Caco-2 (cell line): ENCODE results near the gene SLC25A41. TPM values are rescaled to one million over a fixed set of nuclear protein-coding genes. Genes with fewer than 3 reads are reported as not detected.

Experiments
- BruUV-seq: library from RNA; stranded (reverse); fragments of 400-500 nt; replicated peaks from 2 replicates; lab custom pipeline; 2021; lab: Mats Ljungman, UMichigan
- CTCF ChIA-PET: fragments of 300-600 bp; sonication (Branson Sonifier 250); formaldehyde crosslinking; loops from one replicate; lab custom pipeline; 2022; ENCODE audit warnings: antibody characterized with exemption; lab: Charles Lee
- POLR2A ChIA-PET: fragments of 300-600 bp; sonication (Branson Sonifier 250); formaldehyde crosslinking; loops from one replicate; lab custom pipeline; 2022; ENCODE audit warnings: antibody characterized with exemption; lab: Charles Lee
- DNase-seq, 2 experiments: peaks; one replicate each; pipeline versions ENCODE4 v3.0.0 to v3.0.0-alpha.2; 2020 to 2022
- H3K27me3 ChIP-seq: replicated peaks from 2 replicates; pipeline ENCODE4 v1.6.0; 2011; ENCODE audit warnings: low read length; ENCODE audit not compliant: control insufficient read depth, insufficient read depth
- H3K36me3 ChIP-seq: 2 replicates; pipeline ENCODE4 v1.5.1; 2011; ENCODE audit warnings: low read length; ENCODE audit not compliant: control insufficient read depth, insufficient read depth
- H3K4me1 ChIP-seq: fragments of 250-450 bp; sonication (Bioruptor Pico); 2 replicates; pipeline ENCODE4 v1.5.1; 2020; ENCODE audit warnings: mild to moderate bottlenecking
- H3K4me3 ChIP-seq: 2 replicates; pipeline ENCODE4 v1.5.1; 2011; ENCODE audit warnings: low read depth, mild to moderate bottlenecking, control low read depth, low read length
- H3K9me3 ChIP-seq: fragments of 250-450 bp; sonication (Bioruptor Pico); 2 replicates; pipeline ENCODE4 v1.5.1; 2020; ENCODE audit warnings: mild to moderate bottlenecking, moderate library complexity
- H3K27ac Mint-ChIP-seq: one replicate; pipeline ENCODE4 v1.8.0; 2022; ENCODE audit warnings: mixed read lengths; ENCODE audit not compliant: unreplicated experiment
- H3K27me3 Mint-ChIP-seq: one replicate; pipeline ENCODE4 v1.8.0; 2022; ENCODE audit warnings: mixed read lengths; ENCODE audit not compliant: insufficient read depth, unreplicated experiment
- H3K36me3 Mint-ChIP-seq: one replicate; pipeline ENCODE4 v1.8.0; 2022; ENCODE audit warnings: mild to moderate bottlenecking, mixed read lengths; ENCODE audit not compliant: insufficient read depth, unreplicated experiment
- H3K4me1 Mint-ChIP-seq: one replicate; pipeline ENCODE4 v1.8.0; 2022; ENCODE audit warnings: low read depth, mixed read lengths; ENCODE audit not compliant: unreplicated experiment
- H3K4me3 Mint-ChIP-seq: one replicate; pipeline ENCODE4 v1.8.0; 2022; ENCODE audit warnings: mild to moderate bottlenecking, moderate library complexity, mixed read lengths; ENCODE audit not compliant: unreplicated experiment
- H3K9me3 Mint-ChIP-seq: one replicate; pipeline ENCODE4 v1.8.0; 2022; ENCODE audit warnings: mixed read lengths; ENCODE audit not compliant: unreplicated experiment
- CTCF ChIP-seq, 2 experiments: fragments of 200-600 bp in 1 of 2; IDR thresholded peaks; 1 replicate in 1 of 2; 2 replicates in 1 of 2; pipeline versions ENCODE4 v1.5.1 to v1.8.0; 2011 to 2022; ENCODE audit warnings: antibody characterized with exemption in 1 of 2, control low read depth in 1 of 2, inconsistent platforms in 1 of 2, low read depth in 1 of 2, low read length in 1 of 2, mild to moderate bottlenecking in 1 of 2, moderate library complexity in 1 of 2; ENCODE audit not compliant: insufficient read depth in 1 of 2, severe bottlenecking in 1 of 2, unreplicated experiment in 1 of 2
- intact Hi-C: fragments of 100-400 bp; cut with micrococcal nuclease; formaldehyde crosslinking; loops from one replicate; pipeline ENCODE4 v1.10.0; 2022; ENCODE audit not compliant: unreplicated experiment
- total RNA-seq: library from RNA; stranded (reverse); gene quantifications from 2 replicates; pipeline ENCODE4 v1.2.3, GENCODE V29; 2022

SLC25A41 gene
- total RNA-seq, 1 experiment from 2014 or later, result not detected

DNA sequence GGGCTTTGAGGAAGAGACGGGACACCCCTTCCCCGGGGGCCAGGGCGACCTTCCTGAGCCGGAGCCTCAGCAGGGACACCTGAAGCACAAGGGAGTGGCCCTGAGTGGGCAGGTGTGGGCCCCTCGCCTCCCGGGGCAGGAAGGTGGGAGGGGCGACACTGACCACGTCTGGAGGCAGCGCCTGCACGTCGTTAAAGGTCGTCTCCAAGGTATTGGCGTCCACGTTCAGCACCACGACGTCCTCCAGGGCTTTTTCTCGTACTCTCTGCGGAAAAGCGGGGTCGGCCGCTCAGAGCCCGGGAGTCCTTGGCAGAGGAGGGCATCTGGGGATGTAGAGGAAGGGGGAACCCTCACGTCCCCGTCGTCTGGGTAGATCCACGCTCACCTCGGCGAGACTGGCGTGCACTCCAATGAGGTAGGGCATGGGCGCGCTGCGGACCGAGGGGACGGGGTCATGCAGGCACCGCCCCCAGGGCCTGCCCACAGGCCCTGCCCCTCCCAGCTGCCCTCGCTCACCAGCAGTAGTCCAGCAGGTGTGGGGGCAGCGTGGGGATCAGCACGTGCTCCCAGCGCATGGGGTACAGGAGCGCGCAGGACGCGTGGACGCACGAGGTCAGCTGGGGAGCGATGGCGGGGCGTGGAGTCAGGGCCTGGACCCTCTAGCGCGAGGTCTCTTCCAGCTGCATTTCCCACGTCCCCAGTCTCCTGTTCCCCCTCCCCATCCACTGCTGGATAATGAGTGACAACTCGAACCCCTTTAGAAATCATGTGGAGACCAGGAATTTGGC lies 42.0 kb upstream of the SLC25A41 start:
- POLR2A ChIA-PET, result interaction anchor here (0.9 to 1.7 kb wide), 7 partner anchors 8 to 275 kb away, joined by 3 to 12 read pairs (median 6); partner anchors contain the start of genes ALKBH7, CRB3, KHSRP and TNFSF9
- peak overlapping the region; percentile 84 for H3K4me3 Mint-ChIP-seq

GRCh38 chr19:6473647-6474046 lies 40.1 kb upstream of the SLC25A41 start:
- Mint-ChIP-seq H3K27ac (peak overlapping the region; percentile 72), H3K4me3 (peak overlapping the region; percentile 84), H3K36me3 (peaks cover 36% of the 10 kb centered on the region), H3K27me3 (no peaks in the 10 kb centered on the region), H3K9me3 (no peaks in the 10 kb centered on the region), H3K4me1 (peaks cover 9% of the 10 kb centered on the region)
- no peaks in the 10 kb centered on the region; the same call in 1 of the 2 replicates for H3K36me3 ChIP-seq
- BruUV-seq, result no TSS peak
- intact Hi-C loops, result no loop called here
- H3K9me3 ChIP-seq, result no peaks in the 10 kb centered on the region
- peaks cover 19% of the 10 kb centered on the region for H3K4me1 ChIP-seq
- peak; percentile 52 to 80 for DNase-seq
- no peak overlapping the region for H3K4me3 ChIP-seq
- TF ChIP-seq CTCF (IDR thresholded peaks at IDR 0.05; ENCODE audit: insufficient read depth in 1 of 2, low read depth in 1 of 2, low read length in 1 of 2, severe bottlenecking in 1 of 2, unreplicated experiment in 1 of 2), result no peak
- CTCF ChIA-PET, result no interaction called here
- POLR2A ChIA-PET, result no interaction called here
- no peaks in the 10 kb centered on the region for H3K27me3 ChIP-seq

More for the DNA sequence above, 42.0 kb upstream of the SLC25A41 start:
- no peaks in the 10 kb centered on the region for H3K9me3 Mint-ChIP-seq
- H3K4me1 Mint-ChIP-seq, result peaks cover 9% of the 10 kb centered on the region
- Histone ChIP-seq H3K36me3 (no peaks in the 10 kb centered on the region), H3K4me3 (peak overlapping the region; percentile 47), H3K4me1 (peaks cover 19% of the 10 kb centered on the region), H3K27me3 (no peaks in the 10 kb centered on the region), H3K9me3 (no peaks in the 10 kb centered on the region)
- no peak for TF ChIP-seq CTCF (IDR thresholded peaks at IDR 0.05; ENCODE audit: insufficient read depth in 1 of 2, low read depth in 1 of 2, low read length in 1 of 2, severe bottlenecking in 1 of 2, unreplicated experiment in 1 of 2)
- H3K27ac Mint-ChIP-seq, result peak overlapping the region; percentile 91
- intact Hi-C loops, result loop anchor here (1.0 kb wide), 3 partner anchors 11 to 102 kb away; partner anchors contain the start of gene CRB3
- CTCF ChIA-PET, result interaction anchor here (0.7 to 1.8 kb wide), 6 partner anchors 11 to 388 kb away, joined by 3 to 15 read pairs (median 4); partner anchors contain the start of genes ALKBH7, CRB3 and KHSRP
- BruUV-seq, result TSS peak; percentile 65
- peak; percentile 73 to 79 for DNase-seq
- H3K27me3 Mint-ChIP-seq, result no peaks in the 10 kb centered on the region
- peaks cover 24% of the 10 kb centered on the region for H3K36me3 Mint-ChIP-seq

- H3K4me1 Mint-ChIP-seq, result peaks cover 9% of the 10 kb centered on the region
- no peak overlapping the region for H3K4me3 Mint-ChIP-seq
- no peaks in the 10 kb centered on the region for H3K9me3 ChIP-seq
- no peak overlapping the region for H3K27ac Mint-ChIP-seq
- H3K27me3 Mint-ChIP-seq, result no peaks in the 10 kb centered on the region
- POLR2A ChIA-PET, result interaction anchor here (0.8 kb wide), 1 partner anchor 8 kb away, joined by 9 read pairs; the partner anchor contains the start of gene CRB3
- CTCF ChIA-PET, result interaction anchor here (0.7 kb wide), 1 partner anchor 391 kb away, joined by 4 read pairs; no protein-coding TSS in a partner anchor
- H3K27me3 ChIP-seq, result no peaks in the 10 kb centered on the region
- no TSS peak for BruUV-seq
- no peak overlapping the region for H3K4me3 ChIP-seq
- no peak for TF ChIP-seq CTCF (IDR thresholded peaks at IDR 0.05; ENCODE audit: insufficient read depth in 1 of 2, low read depth in 1 of 2, low read length in 1 of 2, severe bottlenecking in 1 of 2, unreplicated experiment in 1 of 2)
- DNase-seq, result peak; percentile 30 to 64
- peaks cover 45% of the 10 kb centered on the region for H3K36me3 Mint-ChIP-seq
- peaks cover 19% of the 10 kb centered on the region for H3K4me1 ChIP-seq
- no peaks in the 10 kb centered on the region; the same call in none of the 2 replicates for H3K36me3 ChIP-seq
- H3K9me3 Mint-ChIP-seq, result no peaks in the 10 kb centered on the region
- intact Hi-C loops, result no loop called here
Observed at GRCh38 chr19:6472713-6473112, 39.1 kb upstream of the SLC25A41 start.
